ENCODE results near the gene SIPA1L3.

SIPA1L3 gene

GRCh38 chr19:38196948-38197656 is 290.1 kb downstream of the SIPA1L3 start:
- no peak for DNase-seq

- no peak for DNase-seq
Observed at GRCh38 chr19:38197937-38198704, 291.1 kb downstream of the SIPA1L3 start.

GRCh38 chr19:38199340-38199739 is 292.3 kb downstream of the SIPA1L3 start:
- no peak for DNase-seq

- DNase-seq = no peak
Observed at GRCh38 chr19:38201731-38202130, 294.7 kb downstream of the SIPA1L3 start.

GRCh38 chr19:38202504-38202903 is 295.5 kb downstream of the SIPA1L3 start:
- DNase-seq = no peak

GRCh38 chr19:38203197-38203596 is 296.2 kb downstream of the SIPA1L3 start:
- no peak for DNase-seq

- DNase-seq = no peak
Observed at GRCh38 chr19:38204096-38204495, 297.1 kb downstream of the SIPA1L3 start.

- DNase-seq = no peak
Observed at GRCh38 chr19:38204728-38205127, 297.7 kb downstream of the SIPA1L3 start.

- no peak for DNase-seq
Observed at GRCh38 chr19:38206006-38206745, 299.2 kb downstream of the SIPA1L3 start.

GRCh38 chr19:38206928-38207327 is 299.9 kb downstream of the SIPA1L3 start:
- DNase-seq = no peak

GRCh38 chr19:38207543-38207942 is 300.5 kb downstream of the SIPA1L3 start:
- no peak for DNase-seq

- DNase-seq = no peak
Observed at GRCh38 chr19:38208571-38208970, 301.6 kb downstream of the SIPA1L3 start.

- peak in 1 of 14 donors; percentile 53 for DNase-seq
Observed at GRCh38 chr19:38209152-38209551, 302.1 kb downstream of the SIPA1L3 start.

- DNase-seq = peak in 13 of 14 donors; percentile 13 to 76 (median 54)
Observed at GRCh38 chr19:38209671-38210457, 302.9 kb downstream of the SIPA1L3 start.

- DNase-seq = peak in 12 of 14 donors; percentile 6 to 68 (median 42)
Observed at GRCh38 chr19:38210458-38210987, 303.5 kb downstream of the SIPA1L3 start.

- peak in 1 of 14 donors; percentile 30 for DNase-seq
Observed at GRCh38 chr19:38211151-38211591, 304.2 kb downstream of the SIPA1L3 start.

- no peak for DNase-seq
Observed at GRCh38 chr19:38211766-38212165, 304.8 kb downstream of the SIPA1L3 start.

- no peak for DNase-seq
Observed at GRCh38 chr19:38213469-38213868, 306.5 kb downstream of the SIPA1L3 start.

GRCh38 chr19:38213911-38214625 is 307.1 kb downstream of the SIPA1L3 start:
- DNase-seq = peak in 4 of 14 donors; percentile 16 to 35 (median 25)

GRCh38 chr19:38216785-38217641 is 310.0 kb downstream of the SIPA1L3 start:
- DNase-seq = no peak
